IMR-90 (cell line): ENCODE results near the gene EXD1. TPM values are rescaled to one million over a fixed set of nuclear protein-coding genes. Genes with fewer than 3 reads are reported as not detected.
A peak's percentile ranks its signal among the peaks of the same experiment; 100 is the strongest.

Experiments used
- ATAC-seq: fragments of 200-7000 bp; cut with Tn5 transposase; 2 replicates; pipeline ENCODE4 v1.9.1; 2020; ENCODE audit warnings: low read depth, mild to moderate bottlenecking, moderate library complexity
- BruUV-seq: library from RNA; stranded (reverse); fragments of 400-500 nt; replicated peaks from 2 replicates; lab custom pipeline; 2021; lab: Mats Ljungman, UMichigan
- CTCF ChIA-PET: fragments of 300-600 bp; formaldehyde crosslinking; extraction: SDS; loops from one replicate; lab custom pipeline; 2021; ENCODE audit warnings: antibody characterized with exemption; lab: Yijun Ruan, JAX
- POLR2A ChIA-PET: fragments of 300-600 bp; sonication (Branson Sonifier 250); formaldehyde crosslinking; loops from one replicate; lab custom pipeline; 2022; ENCODE audit warnings: antibody characterized with exemption; ENCODE audit not compliant: unreplicated experiment; lab: Charles Lee
- DNase-seq: peaks from one replicate; pipeline ENCODE4 v3.0.0; 2013
- H2AFZ ChIP-seq: replicated peaks from 2 replicates; pipeline ENCODE3; 2013; ENCODE audit warnings: low read length, mild to moderate bottlenecking; ENCODE audit not compliant: poor library complexity
- H2AK5ac ChIP-seq: 2 replicates; pipeline ENCODE4 v1.6.1; 2013; ENCODE audit warnings: low read depth, low read length, inconsistent platforms
- H2AK9ac ChIP-seq: replicated peaks from 2 replicates; pipeline ENCODE3; 2013; ENCODE audit warnings: mild to moderate bottlenecking, low read depth, low read length, moderate library complexity; ENCODE audit not compliant: poor library complexity
- H2BK120ac ChIP-seq: 2 replicates; pipeline ENCODE4 v1.6.1; 2013; ENCODE audit warnings: low read depth, low read length, inconsistent platforms
- H2BK15ac ChIP-seq: 3 replicates; pipeline ENCODE4 v1.6.1; 2013; ENCODE audit warnings: low read depth, low read length, inconsistent platforms
- H2BK20ac ChIP-seq: 2 replicates; pipeline ENCODE4 v1.6.1; 2013; ENCODE audit warnings: low read depth, mild to moderate bottlenecking, inconsistent platforms, low read length, moderate library complexity
- H2BK5ac ChIP-seq: 2 replicates; pipeline ENCODE4 v1.6.1; 2013; ENCODE audit warnings: mild to moderate bottlenecking, low read depth, low read length, inconsistent platforms; ENCODE audit not compliant: poor library complexity, severe bottlenecking
- H3K14ac ChIP-seq: replicated peaks from 2 replicates; pipeline ENCODE4 v1.6.1; 2013; ENCODE audit warnings: low read depth, low read length, inconsistent platforms
- H3K18ac ChIP-seq: 2 replicates; pipeline ENCODE4 v1.6.1; 2013; ENCODE audit warnings: low read depth, low read length, control low read depth
- H3K23ac ChIP-seq: 2 replicates; pipeline ENCODE4 v1.6.1; 2013; ENCODE audit warnings: low read depth, low read length, inconsistent platforms
- H3K27ac ChIP-seq: 2 replicates; pipeline ENCODE4 v1.5.1; 2013; ENCODE audit warnings: mild to moderate bottlenecking, control low read depth, low read length; ENCODE audit not compliant: insufficient read depth
- H3K27me3 ChIP-seq: 2 replicates; pipeline ENCODE4 v1.6.1; 2013; ENCODE audit warnings: low read length; ENCODE audit not compliant: control insufficient read depth, insufficient read depth
- H3K36me3 ChIP-seq: 2 replicates; pipeline ENCODE4 v1.6.1; 2013; ENCODE audit warnings: low read length, mixed read lengths; ENCODE audit not compliant: control insufficient read depth, insufficient read depth
- H3K4ac ChIP-seq: 2 replicates; pipeline ENCODE4 v1.6.1; 2013; ENCODE audit warnings: low read depth, low read length, inconsistent platforms
- H3K4me1 ChIP-seq: 2 replicates; pipeline ENCODE4 v1.6.1; 2013; ENCODE audit warnings: low read length, mixed read lengths; ENCODE audit not compliant: control insufficient read depth, insufficient read depth
- H3K4me2 ChIP-seq: 2 replicates; pipeline ENCODE4 v1.6.1; 2013; ENCODE audit warnings: low read depth, mild to moderate bottlenecking, control low read depth, low read length, moderate library complexity
- H3K4me3 ChIP-seq: 2 replicates; pipeline ENCODE4 v1.5.1; 2013; ENCODE audit warnings: low read depth, mild to moderate bottlenecking, control low read depth, low read length, moderate library complexity; ENCODE audit not compliant: insufficient read depth
- H3K56ac ChIP-seq: 2 replicates; pipeline ENCODE4 v1.6.1; 2013; ENCODE audit warnings: low read length, inconsistent platforms; ENCODE audit not compliant: insufficient read depth; ENCODE audit errors: extremely low read depth
- H3K79me1 ChIP-seq, 2 experiments: 2 replicates each; pipeline ENCODE4 v1.6.1; 2013; ENCODE audit warnings: low read length in 2 of 2, inconsistent platforms in 1 of 2, low read depth in 1 of 2
- H3K9ac ChIP-seq: 2 replicates; pipeline ENCODE4 v1.6.1; 2013; ENCODE audit warnings: low read depth, low read length, control low read depth
- H3K9me1 ChIP-seq: 2 replicates; pipeline ENCODE4 v1.6.1; 2013; ENCODE audit warnings: low read length, inconsistent platforms; ENCODE audit not compliant: insufficient read depth
- H3K9me3 ChIP-seq: 2 replicates; pipeline ENCODE4 v1.6.1; 2013; ENCODE audit warnings: low read length; ENCODE audit not compliant: control insufficient read depth, insufficient read depth
- H4K20me1 ChIP-seq: 2 replicates; pipeline ENCODE4 v1.6.1; 2013; ENCODE audit warnings: low read length, inconsistent platforms; ENCODE audit not compliant: insufficient read depth
- H4K5ac ChIP-seq: 2 replicates; pipeline ENCODE4 v1.6.1; 2013; ENCODE audit warnings: mild to moderate bottlenecking, low read depth, low read length, control low read depth
- H4K8ac ChIP-seq, 2 experiments: 2 replicates each; pipeline ENCODE4 v1.6.1; 2013; ENCODE audit warnings: low read depth in 2 of 2, low read length in 2 of 2, control low read depth in 1 of 2, inconsistent platforms in 1 of 2
- H4K91ac ChIP-seq: 2 replicates; pipeline ENCODE4 v1.6.1; 2013; ENCODE audit warnings: low read depth, low read length, inconsistent platforms; ENCODE audit not compliant: insufficient read depth
- CEBPB ChIP-seq: IDR thresholded peaks from 2 replicates; pipeline ENCODE4 v1.6.1; 2012; ENCODE audit warnings: low read depth, low read length, improper control_type of control experiment
- WGBS, 2 experiments: methylation state at CpG; one replicate each; pipeline versions ENCODE4 v1.1.5 to v1.1.7; 2013; ENCODE audit warnings: missing lambda C conversion rate in 2 of 2; ENCODE audit not compliant: insufficient read length in 1 of 2; ENCODE audit errors: extremely low coverage in 2 of 2; 5-methylcytosine and 5-hydroxymethylcytosine counted together
- dilution Hi-C: fragments of 300-500 bp; cut with HindIII; formaldehyde crosslinking; loops from one replicate; pipeline ENCODE4 v1.14.3; 2018; ENCODE audit warnings: low sequenced_read_pairs; ENCODE audit not compliant: unreplicated experiment
- in situ Hi-C: fragments of 300-500 bp; cut with MboI; formaldehyde crosslinking; loops from 3 replicates; pipeline ENCODE4 v1.14.3; 2019; ENCODE audit warnings: low sequenced_read_pairs, inconsistent platforms, mixed read lengths
- intact Hi-C: fragments of 100-400 bp; cut with micrococcal nuclease; formaldehyde crosslinking; loops from 2 replicates; pipeline ENCODE4 v1.10.0; 2022
- polyA plus RNA-seq, 3 experiments: library from polyadenylated mRNA; depleted of rRNA; stranded (reverse); fragments of >200 nt; gene quantifications; 2 replicates each; pipeline ENCODE4 v1.2.3, GENCODE V29; 2012; ENCODE audit warnings: low replicate concordance in 1 of 3
- total RNA-seq: library from RNA; depleted of rRNA; stranded (reverse); fragments of >200 nt; gene quantifications from 2 replicates; pipeline ENCODE4 v1.2.3, GENCODE V29; 2012

EXD1 gene
- total and polyA plus RNA-seq, 2 of the 4 experiments (the other 2 are of a cell fraction): not detected

DNA sequence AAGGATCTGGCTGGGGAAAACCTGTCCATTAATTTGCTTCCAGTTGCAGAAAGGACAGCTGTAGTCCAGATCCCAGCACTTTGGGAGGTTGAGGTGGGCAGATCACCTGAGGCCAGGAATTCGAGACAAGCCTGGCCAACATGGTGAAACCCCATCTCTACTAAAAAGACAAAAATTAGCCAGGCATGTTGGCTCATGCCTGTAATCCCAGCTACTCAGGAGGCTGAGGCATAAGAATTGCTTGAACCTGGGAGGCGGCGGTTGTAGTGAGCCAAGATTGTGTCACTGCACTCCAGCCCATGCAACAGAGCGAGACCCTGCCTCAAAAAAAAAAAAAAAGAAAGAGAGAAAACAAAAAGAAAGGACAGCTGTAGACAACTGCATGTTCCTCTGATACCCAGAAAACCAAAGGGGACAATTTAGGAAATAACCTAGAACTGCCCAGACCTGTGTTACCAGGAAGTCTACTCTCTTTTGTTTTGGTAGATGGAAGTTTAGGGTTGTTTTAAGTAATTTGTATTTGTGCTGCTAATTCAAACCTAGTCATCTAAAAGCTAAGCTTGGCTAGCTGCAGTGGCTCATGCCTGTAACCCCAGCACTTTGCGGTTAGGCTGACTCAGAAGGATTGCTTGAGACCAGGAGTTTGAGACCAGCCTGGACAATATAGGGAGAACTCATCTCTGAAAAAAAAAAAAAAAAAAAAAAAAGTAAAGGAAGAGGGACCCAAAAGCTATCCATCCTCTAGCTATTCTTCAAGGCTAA is 22.7 kb downstream of the EXD1 start:
- Histone ChIP-seq H3K56ac (no peak overlapping the region), H4K8ac (no peak overlapping the region), H3K9me1 (no peaks in the 10 kb centered on the region), H3K14ac (no peak overlapping the region), H3K9ac (no peak overlapping the region), H3K23ac (no peak overlapping the region), H2BK20ac (no peak overlapping the region), H4K20me1 (no peaks in the 10 kb centered on the region), H4K91ac (no peak overlapping the region), H3K4me2 (no peak overlapping the region), H3K18ac (no peak overlapping the region), H3K36me3 (no peaks in the 10 kb centered on the region), H2BK5ac (no peak overlapping the region), H3K79me1 (no peaks in the 10 kb centered on the region), H3K9me3 (no peaks in the 10 kb centered on the region), H2BK15ac (no peak overlapping the region), H3K4me1 (no peaks in the 10 kb centered on the region; the same call in 1 of the 2 replicates), H3K27me3 (peaks cover 12% of the 10 kb centered on the region), H3K4me3 (no peak overlapping the region), H2AK5ac (no peak overlapping the region), H3K4ac (no peak overlapping the region), H3K27ac (no peak overlapping the region), H2BK120ac (no peak overlapping the region), H4K5ac (no peak overlapping the region), H2AFZ (no peak overlapping the region), H2AK9ac (no peak overlapping the region)
- ATAC-seq (peak; percentile 46), DNase-seq (peak; percentile 61)
- WGBS, 2 experiments: 29% methylated on average over 1 of the region's 5 CpGs; no CpG with 5 or more reads in 1 of the 2 experiments
- POLR2A ChIA-PET: no interaction called here
- CTCF ChIA-PET: no interaction called here
- BruUV-seq: no TSS peak
- dilution Hi-C loops: no loop called here
- no peak for TF ChIP-seq CEBPB
- intact Hi-C loops: no loop called here
- in situ Hi-C loops: no loop called here
